ENCODE data around the gene DNM3. TPM values are rescaled to one million over a fixed set of nuclear protein-coding genes. Genes with fewer than 3 reads are reported as not detected.

Gene DNM3
- polyA plus RNA-seq, 1 of the 3 experiments (the other 2 are of a cell fraction) = 0.43 TPM

DNA sequence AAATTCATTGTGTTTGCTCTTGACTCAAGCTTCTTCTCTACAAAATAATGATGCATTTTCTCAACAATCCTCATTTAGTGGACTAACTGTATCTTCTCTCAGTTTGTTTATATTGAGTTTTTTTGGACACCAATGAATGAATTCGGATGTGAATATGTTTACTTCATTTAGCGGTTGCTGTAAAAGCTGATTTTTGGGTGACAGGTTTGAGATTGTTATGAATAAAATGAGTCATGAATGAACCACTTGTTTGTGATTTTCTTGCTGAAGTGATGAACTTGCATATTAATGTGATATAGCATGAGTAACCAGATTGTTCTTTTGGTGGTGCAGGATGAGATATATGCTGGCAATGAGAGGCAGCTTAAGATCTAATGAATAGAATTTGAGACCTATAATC is 3.1 kb downstream of the DNM3 start:
- H3F3A ChIP-seq (replicated peaks; ENCODE audit: insufficient read depth) = no peaks in the 10 kb centered on the region
- ChIA-PET CTCF (no interaction called here), POLR2A (no interaction called here)
- peaks cover 0 to 15% of the 10 kb centered on the region in 2 experiments; a peak in 2 of 4 replicates for H3K4me1 ChIP-seq (ENCODE audit: control insufficient read depth in 1 of 2, insufficient read depth in 2 of 2, low read depth in 1 of 2, low read length in 1 of 2)
- WGBS (ENCODE audit: low lambda C conversion rate) = 73% methylated on average over 2 of the region's 2 CpGs
- H3K9me2 ChIP-seq = no peaks in the 10 kb centered on the region
- H3K9me3 ChIP-seq = no peaks in the 10 kb centered on the region
- DNase-seq = no peak
- H2AFZ ChIP-seq (ENCODE audit: low read depth) = no peak overlapping the region
- H3K27me3 ChIP-seq (ENCODE audit: insufficient read depth) = peaks cover 31% of the 10 kb centered on the region
- no peak overlapping the region for H3K27ac ChIP-seq (ENCODE audit: low read depth in 2 of 2, low read length in 1 of 2)
- no peaks in the 10 kb centered on the region for H3K79me2 ChIP-seq (ENCODE audit: insufficient read depth)
- no peaks in the 10 kb centered on the region for H4K20me1 ChIP-seq (ENCODE audit: insufficient read depth)
- H3K9ac ChIP-seq = no peak overlapping the region
- H3K4me2 ChIP-seq = no peak overlapping the region
- no peaks in the 10 kb centered on the region for H3K36me3 ChIP-seq (replicated peaks in 1 of 2; ENCODE audit: control insufficient read depth in 1 of 2, insufficient read depth in 2 of 2, low read length in 1 of 2)
- TF ChIP-seq, protein P1, sequence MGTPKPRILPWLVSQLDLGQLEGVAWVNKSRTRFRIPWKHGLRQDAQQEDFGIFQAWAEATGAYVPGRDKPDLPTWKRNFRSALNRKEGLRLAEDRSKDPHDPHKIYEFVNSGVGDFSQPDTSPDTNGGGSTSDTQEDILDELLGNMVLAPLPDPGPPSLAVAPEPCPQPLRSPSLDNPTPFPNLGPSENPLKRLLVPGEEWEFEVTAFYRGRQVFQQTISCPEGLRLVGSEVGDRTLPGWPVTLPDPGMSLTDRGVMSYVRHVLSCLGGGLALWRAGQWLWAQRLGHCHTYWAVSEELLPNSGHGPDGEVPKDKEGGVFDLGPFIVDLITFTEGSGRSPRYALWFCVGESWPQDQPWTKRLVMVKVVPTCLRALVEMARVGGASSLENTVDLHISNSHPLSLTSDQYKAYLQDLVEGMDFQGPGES (IDR thresholded peaks at IDR 0.05; ENCODE audit: low read depth, low read length) = no peak
- TF ChIP-seq FOSL2 (IDR thresholded peaks at IDR 0.05; ENCODE audit: borderline replicate concordance, low read depth) (no peak), TEAD4 (IDR thresholded peaks at IDR 0.05; ENCODE audit: borderline replicate concordance, insufficient read depth) (no peak), EP300 (IDR thresholded peaks at IDR 0.05; ENCODE audit: borderline replicate concordance in 1 of 2, low read depth in 1 of 2, low read length in 1 of 2) (no peak), MXI1 (IDR thresholded peaks at IDR 0.05; ENCODE audit: low read depth, low read length) (no peak), RCOR1 (IDR thresholded peaks at IDR 0.05; ENCODE audit: low read length) (no peak), CHD2 (IDR thresholded peaks at IDR 0.05; ENCODE audit: low read length, partially characterized antibody) (no peak), TAF1 (IDR thresholded peaks at IDR 0.05; ENCODE audit: borderline replicate concordance, low read depth, low read length) (no peak), TCF12 (IDR thresholded peaks at IDR 0.05) (no peak), FOXM1 (IDR thresholded peaks at IDR 0.05; ENCODE audit: low read depth) (no peak), NFIC (IDR thresholded peaks at IDR 0.05; ENCODE audit: borderline replicate concordance) (no peak), EZH2phosphoT487 (IDR thresholded peaks at IDR 0.05; ENCODE audit: borderline replicate concordance, low read depth) (no peak), ELF1 (IDR thresholded peaks at IDR 0.05) (no peak), SIN3A (IDR thresholded peaks at IDR 0.05; ENCODE audit: borderline replicate concordance, low read depth, low read length) (no peak), POLR2AphosphoS5 (IDR thresholded peaks at IDR 0.05; ENCODE audit: low read depth, low read length) (no peak), GATA2 (CRISPR knock-in tag; IDR thresholded peaks at IDR 0.05) (no peak), YY1 (IDR thresholded peaks at IDR 0.05; ENCODE audit: low read depth) (no peak), SMC3 (IDR thresholded peaks at IDR 0.05; ENCODE audit: low read depth, low read length) (no peak), RFX5 (IDR thresholded peaks at IDR 0.05; ENCODE audit: low read length) (no peak)
- TF ChIP-seq, protein P2, sequence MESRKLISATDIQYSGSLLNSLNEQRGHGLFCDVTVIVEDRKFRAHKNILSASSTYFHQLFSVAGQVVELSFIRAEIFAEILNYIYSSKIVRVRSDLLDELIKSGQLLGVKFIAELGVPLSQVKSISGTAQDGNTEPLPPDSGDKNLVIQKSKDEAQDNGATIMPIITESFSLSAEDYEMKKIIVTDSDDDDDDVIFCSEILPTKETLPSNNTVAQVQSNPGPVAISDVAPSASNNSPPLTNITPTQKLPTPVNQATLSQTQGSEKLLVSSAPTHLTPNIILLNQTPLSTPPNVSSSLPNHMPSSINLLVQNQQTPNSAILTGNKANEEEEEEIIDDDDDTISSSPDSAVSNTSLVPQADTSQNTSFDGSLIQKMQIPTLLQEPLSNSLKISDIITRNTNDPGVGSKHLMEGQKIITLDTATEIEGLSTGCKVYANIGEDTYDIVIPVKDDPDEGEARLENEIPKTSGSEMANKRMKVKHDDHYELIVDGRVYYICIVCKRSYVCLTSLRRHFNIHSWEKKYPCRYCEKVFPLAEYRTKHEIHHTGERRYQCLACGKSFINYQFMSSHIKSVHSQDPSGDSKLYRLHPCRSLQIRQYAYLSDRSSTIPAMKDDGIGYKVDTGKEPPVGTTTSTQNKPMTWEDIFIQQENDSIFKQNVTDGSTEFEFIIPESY (IDR thresholded peaks at IDR 0.05; ENCODE audit: borderline replicate concordance, low read depth) = no peak
- H3K4me3 ChIP-seq (ENCODE audit: low read depth in 2 of 2, low read length in 1 of 2) = no peak overlapping the region
